ENCODE results near the gene HEPACAM.

GRCh38 chr11:124882339-124883071 is 53.3 kb downstream of the HEPACAM start:
- peak; percentile 87 for TF ChIP-seq POLR2A (IDR thresholded peaks at IDR 0.05; ENCODE audit: low read depth, low read length)
- peak in 1 of 2 donors; percentile 24 for TF ChIP-seq CTCF (IDR thresholded peaks at IDR 0.05; ENCODE audit: extremely low read depth in 1 of 2, insufficient read depth in 1 of 2, low read depth in 1 of 2, low read length in 2 of 2)
- TF ChIP-seq GATA2 (IDR thresholded peaks at IDR 0.05; ENCODE audit: insufficient read depth, insufficient read length, low read depth, low read length): peak; percentile 49
- no peak for TF ChIP-seq EZH2 (IDR thresholded peaks at IDR 0.05; ENCODE audit: borderline replicate concordance, low read depth, low read length, severe bottlenecking)
- no peak for TF ChIP-seq FOS (IDR thresholded peaks at IDR 0.05; ENCODE audit: borderline replicate concordance, insufficient read depth, low read length)
- TF ChIP-seq POLR2AphosphoS5 (IDR thresholded peaks at IDR 0.05; ENCODE audit: insufficient read depth, low read depth, low read length): peak; percentile 80
- no peak for TF ChIP-seq MYC (IDR thresholded peaks at IDR 0.05; ENCODE audit: low read depth, low read length)

All from endothelial cell of umbilical vein (primary cell).